ENCODE measurements around the gene ETV3.

ETV3 gene

DNA sequence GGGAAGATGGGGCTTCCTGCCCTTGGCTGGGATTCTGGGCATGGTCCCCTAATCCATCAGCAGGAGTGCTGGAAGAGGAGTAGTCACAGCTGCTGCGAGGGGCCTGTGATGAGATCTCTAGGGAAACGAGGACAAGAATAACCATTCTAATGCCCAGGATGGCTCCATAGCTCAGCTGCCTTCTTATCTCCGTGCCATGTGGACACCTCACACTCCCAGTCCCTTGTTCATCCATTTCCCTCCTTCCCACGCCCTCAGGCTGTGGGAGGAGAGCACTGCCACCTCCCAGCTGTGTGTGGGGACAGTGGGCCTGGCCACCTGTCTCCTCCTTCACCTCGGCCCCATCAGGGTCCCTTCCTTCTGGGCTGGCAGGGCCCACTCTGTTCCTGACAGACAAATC lies 16.1 kb upstream of the ETV3 start:
- peak overlapping the region; percentile 51 for H3K4me3 Mint-ChIP-seq
- no peaks in the 10 kb centered on the region for H3K36me3 Mint-ChIP-seq (ENCODE audit: low read depth)
- peaks cover 47% of the 10 kb centered on the region for H3K4me1 Mint-ChIP-seq (ENCODE audit: low read depth)
- DNase-seq (ENCODE audit: low spot score), result no peak
- no peaks in the 10 kb centered on the region for H3K9me3 Mint-ChIP-seq
- H3K27ac Mint-ChIP-seq, result peak overlapping the region; percentile 74
- peaks cover 22% of the 10 kb centered on the region for H3K27me3 Mint-ChIP-seq (ENCODE audit: low read depth)

DNA sequence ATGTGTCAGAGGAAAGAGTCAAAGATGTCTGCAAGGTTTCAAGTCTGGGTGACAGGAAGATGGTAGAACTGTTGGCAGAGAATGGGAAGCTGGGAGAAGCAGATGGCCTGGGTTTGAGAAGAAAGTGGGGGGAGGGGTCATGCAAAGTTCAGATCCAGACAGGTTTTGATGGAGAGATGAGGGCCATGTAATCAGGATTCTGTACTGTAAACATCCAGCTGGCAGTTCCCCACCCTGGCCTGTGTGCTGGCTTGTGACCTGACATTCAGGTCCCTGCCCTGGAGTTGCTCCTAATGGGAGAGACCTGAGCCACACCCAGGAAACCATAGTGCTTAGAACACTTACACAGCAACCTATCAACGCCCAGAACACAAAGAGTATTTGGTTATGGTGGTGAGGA lies 15.6 kb upstream of the ETV3 start:
- Mint-ChIP-seq H3K4me3 (peak overlapping the region; percentile 51), H3K36me3 (ENCODE audit: low read depth) (no peaks in the 10 kb centered on the region), H3K27ac (peak overlapping the region; percentile 74), H3K4me1 (ENCODE audit: low read depth) (peaks cover 52% of the 10 kb centered on the region), H3K27me3 (ENCODE audit: low read depth) (peaks cover 19% of the 10 kb centered on the region), H3K9me3 (no peaks in the 10 kb centered on the region)
- no peak for DNase-seq (ENCODE audit: low spot score)

DNA sequence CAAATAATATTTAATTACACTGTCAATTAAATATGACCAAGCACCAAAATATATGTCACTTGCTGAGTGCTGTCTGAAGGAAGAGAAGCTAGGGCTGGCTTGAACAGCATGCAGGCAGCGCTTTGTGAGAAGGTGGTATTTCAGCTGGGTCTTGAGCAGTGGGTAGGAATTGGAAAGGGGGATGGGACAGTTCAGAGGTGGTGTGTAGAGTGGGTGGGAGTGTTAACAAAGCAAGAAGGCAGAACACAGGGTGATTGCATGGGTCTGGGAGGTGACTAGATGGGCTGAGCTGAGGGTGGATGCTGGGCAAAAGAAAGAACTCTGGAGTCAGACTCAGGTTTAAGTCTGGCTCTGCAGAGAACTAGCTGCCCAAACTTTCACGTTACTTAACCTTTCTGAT lies 14.3 kb upstream of the ETV3 start:
- DNase-seq (ENCODE audit: low spot score), result no peak
- no peak overlapping the region for H3K27ac Mint-ChIP-seq
- H3K36me3 Mint-ChIP-seq (ENCODE audit: low read depth), result no peaks in the 10 kb centered on the region
- H3K4me1 Mint-ChIP-seq (ENCODE audit: low read depth), result peaks cover 62% of the 10 kb centered on the region
- no peak overlapping the region for H3K4me3 Mint-ChIP-seq
- H3K27me3 Mint-ChIP-seq (ENCODE audit: low read depth), result peaks cover 11% of the 10 kb centered on the region
- H3K9me3 Mint-ChIP-seq, result no peaks in the 10 kb centered on the region

DNA sequence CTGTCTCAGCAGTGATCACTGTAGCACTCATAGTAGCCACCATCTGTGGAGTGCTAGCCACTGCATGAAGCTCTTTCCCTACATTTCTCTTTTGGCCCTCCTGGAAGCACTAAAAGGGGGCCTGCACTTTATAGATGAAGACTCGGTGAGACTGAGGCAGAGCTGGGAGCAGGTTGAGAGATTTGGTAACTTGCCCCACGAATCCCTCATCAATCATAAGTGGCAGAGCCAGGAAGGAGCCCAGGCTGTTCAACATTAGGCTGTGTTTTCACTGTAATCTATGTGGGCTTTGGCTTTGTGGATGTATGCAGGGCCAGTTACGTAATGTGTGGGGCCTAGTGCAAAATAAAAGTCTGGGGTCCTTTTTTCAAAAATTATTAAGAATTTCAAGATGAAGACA lies 13.3 kb upstream of the ETV3 start:
- no peak for DNase-seq (ENCODE audit: low spot score)
- Mint-ChIP-seq H3K4me3 (peak overlapping the region; percentile 15), H3K27me3 (ENCODE audit: low read depth) (peaks cover 2% of the 10 kb centered on the region), H3K9me3 (no peaks in the 10 kb centered on the region), H3K36me3 (ENCODE audit: low read depth) (no peaks in the 10 kb centered on the region), H3K4me1 (ENCODE audit: low read depth) (peaks cover 66% of the 10 kb centered on the region), H3K27ac (peak overlapping the region; percentile 22)

DNA sequence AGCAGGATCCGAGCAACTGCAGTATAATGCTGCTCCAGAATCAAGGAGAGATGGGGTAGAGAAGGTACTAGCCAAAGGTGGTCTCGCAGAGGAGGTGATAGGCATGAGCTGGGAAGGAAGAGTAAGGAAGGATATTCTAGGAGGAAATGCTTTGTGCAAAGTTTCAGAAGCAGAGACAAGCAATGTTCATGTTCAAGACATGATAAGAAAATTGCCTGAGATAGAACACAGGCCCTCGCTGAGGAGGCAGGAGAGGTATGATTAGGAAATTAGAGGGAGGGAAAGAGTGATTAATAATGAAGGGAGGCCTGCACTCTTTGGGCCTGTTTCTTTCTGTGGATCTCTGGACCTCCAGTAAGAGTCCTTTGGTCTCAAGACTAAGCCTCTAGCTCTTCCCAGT lies 12.9 kb upstream of the ETV3 start:
- no peaks in the 10 kb centered on the region for H3K27me3 Mint-ChIP-seq (ENCODE audit: low read depth)
- H3K27ac Mint-ChIP-seq, result peak overlapping the region; percentile 67
- no peaks in the 10 kb centered on the region for H3K9me3 Mint-ChIP-seq
- peak overlapping the region; percentile 49 for H3K4me3 Mint-ChIP-seq
- H3K36me3 Mint-ChIP-seq (ENCODE audit: low read depth), result no peaks in the 10 kb centered on the region
- H3K4me1 Mint-ChIP-seq (ENCODE audit: low read depth), result peaks cover 65% of the 10 kb centered on the region
- no peak for DNase-seq (ENCODE audit: low spot score)

DNA sequence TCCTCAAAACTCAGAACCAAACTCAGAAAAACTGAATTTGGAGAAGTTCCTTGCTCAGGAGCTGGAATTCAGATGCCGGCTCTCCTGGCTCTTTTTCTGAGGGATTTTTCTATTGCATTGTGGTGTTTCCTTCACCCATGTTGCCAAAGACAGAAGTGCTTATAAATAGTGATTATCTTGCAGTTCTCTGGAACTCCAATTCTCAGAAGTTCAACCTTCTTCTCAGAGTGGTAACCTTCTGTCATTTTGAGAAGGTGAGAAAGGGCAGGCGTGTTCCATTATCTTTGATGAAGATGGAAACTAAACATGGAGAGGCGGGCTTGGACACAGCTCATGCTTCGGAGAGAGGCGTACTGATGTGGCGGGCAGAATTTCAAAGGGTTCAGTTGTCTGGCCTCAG lies 12.4 kb upstream of the ETV3 start:
- Mint-ChIP-seq H3K4me1 (ENCODE audit: low read depth) (peaks cover 63% of the 10 kb centered on the region), H3K36me3 (ENCODE audit: low read depth) (no peaks in the 10 kb centered on the region), H3K9me3 (no peaks in the 10 kb centered on the region), H3K27me3 (ENCODE audit: low read depth) (no peaks in the 10 kb centered on the region), H3K4me3 (peak overlapping the region; percentile 49), H3K27ac (peak overlapping the region; percentile 67)
- DNase-seq (ENCODE audit: low spot score), result no peak

DNA sequence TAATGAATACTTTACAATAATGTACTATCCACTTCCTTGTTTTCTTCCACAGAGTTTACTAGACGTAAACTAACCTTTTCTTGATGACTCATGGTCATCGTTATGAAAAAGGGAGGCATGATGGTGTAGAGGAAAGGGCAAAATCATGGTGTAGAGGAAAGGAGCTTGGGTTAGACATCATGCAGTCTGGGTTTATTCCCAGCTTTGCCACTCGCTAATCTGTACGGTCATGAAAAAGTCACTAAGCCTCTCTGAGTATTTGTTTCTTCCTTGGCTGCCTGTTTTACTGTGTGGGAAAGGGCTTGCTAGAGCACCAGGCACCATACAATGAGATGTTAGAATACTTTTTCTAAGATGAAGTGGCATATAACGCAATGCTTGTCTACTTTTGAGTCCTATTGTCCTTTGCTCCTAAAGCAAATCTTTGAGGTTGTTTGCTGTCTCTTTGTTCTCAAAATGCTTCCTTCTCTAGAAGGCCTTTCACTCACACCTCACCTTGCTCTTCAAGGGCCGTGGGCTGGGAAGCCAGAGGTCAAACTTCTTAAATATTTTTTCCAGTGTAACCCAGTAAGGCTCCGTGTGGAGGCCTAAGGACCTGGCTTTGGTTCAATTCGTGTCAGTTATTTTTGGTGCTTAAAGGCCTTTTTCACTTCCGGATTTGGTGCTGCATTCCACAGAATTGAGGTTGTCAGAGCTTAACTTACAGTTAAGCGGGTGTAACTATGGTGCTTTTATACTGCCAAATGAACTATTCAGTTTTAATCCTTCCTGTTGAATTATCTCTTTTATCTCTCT lies 9.9 kb upstream of the ETV3 start:
- Mint-ChIP-seq H3K36me3 (ENCODE audit: low read depth) (no peaks in the 10 kb centered on the region), H3K4me3 (no peak overlapping the region), H3K27ac (peak overlapping the region; percentile 52), H3K27me3 (ENCODE audit: low read depth) (no peaks in the 10 kb centered on the region), H3K9me3 (no peaks in the 10 kb centered on the region), H3K4me1 (ENCODE audit: low read depth) (peaks cover 46% of the 10 kb centered on the region)
- no peak for DNase-seq (ENCODE audit: low spot score)

DNA sequence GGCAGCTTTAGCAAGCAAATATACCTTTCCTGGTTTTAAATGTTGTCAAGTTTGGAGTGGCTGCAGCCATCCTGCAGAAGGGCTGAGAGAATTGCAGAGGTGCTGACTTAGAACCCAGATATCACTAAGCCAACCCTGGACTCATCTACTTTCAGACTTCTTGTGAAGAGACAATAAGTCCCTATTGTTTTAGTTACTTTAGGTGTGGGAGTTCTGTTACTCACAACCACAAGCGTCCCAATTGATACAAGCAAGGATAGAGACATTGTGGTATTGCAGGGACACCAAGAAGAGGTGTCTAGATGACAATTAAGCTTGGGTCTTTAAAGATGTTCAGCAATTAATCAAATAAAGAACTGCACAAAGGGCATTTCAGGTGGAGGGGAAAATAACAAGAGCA lies 8.8 kb upstream of the ETV3 start:
- Mint-ChIP-seq H3K9me3 (no peaks in the 10 kb centered on the region), H3K27me3 (ENCODE audit: low read depth) (no peaks in the 10 kb centered on the region), H3K27ac (no peak overlapping the region), H3K36me3 (ENCODE audit: low read depth) (no peaks in the 10 kb centered on the region), H3K4me1 (ENCODE audit: low read depth) (peaks cover 42% of the 10 kb centered on the region), H3K4me3 (no peak overlapping the region)
- no peak for DNase-seq (ENCODE audit: low spot score)

DNA sequence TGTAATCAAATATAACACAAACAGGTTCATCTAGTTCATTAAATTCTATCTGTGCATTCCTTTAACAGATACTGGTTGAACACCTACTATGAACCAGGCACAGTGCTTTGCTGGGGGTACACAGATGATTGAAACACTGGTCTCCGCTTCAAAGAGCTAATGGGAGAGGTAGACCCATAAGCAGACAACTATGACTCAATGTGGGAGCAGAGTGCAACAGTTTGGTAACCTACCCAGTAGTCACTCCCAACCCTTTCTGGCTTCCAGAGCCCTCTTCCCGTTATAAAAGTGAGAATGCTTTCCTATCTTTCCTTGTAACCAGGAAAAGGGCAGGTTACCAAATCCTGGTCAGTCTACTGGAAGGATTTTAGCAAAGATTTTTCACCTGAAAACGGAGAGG lies 8.0 kb upstream of the ETV3 start:
- H3K4me3 Mint-ChIP-seq, result no peak overlapping the region
- H3K36me3 Mint-ChIP-seq (ENCODE audit: low read depth), result no peaks in the 10 kb centered on the region
- H3K4me1 Mint-ChIP-seq (ENCODE audit: low read depth), result peaks cover 39% of the 10 kb centered on the region
- no peak for DNase-seq (ENCODE audit: low spot score)
- H3K27me3 Mint-ChIP-seq (ENCODE audit: low read depth), result no peaks in the 10 kb centered on the region
- no peaks in the 10 kb centered on the region for H3K9me3 Mint-ChIP-seq
- no peak overlapping the region for H3K27ac Mint-ChIP-seq

DNA sequence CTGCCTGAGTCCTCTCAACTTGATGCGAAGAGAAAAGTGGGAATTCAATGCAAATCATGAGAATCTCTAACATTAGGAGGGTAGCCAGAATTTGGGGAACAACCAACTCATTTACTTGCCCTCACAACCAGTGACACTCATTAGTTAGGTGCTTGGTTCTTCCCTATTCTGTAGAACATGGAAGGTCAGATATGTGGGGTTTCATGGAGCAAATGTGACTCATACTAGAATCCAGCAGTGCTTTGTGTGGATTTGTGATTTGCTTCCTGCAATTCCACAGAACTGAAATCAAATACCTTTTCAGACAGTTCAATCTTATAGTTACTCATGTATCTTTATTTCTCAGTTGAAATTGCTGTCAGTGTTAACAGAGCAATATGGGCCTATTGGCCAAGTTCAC lies 6.9 kb upstream of the ETV3 start:
- no peak for DNase-seq (ENCODE audit: low spot score)
- H3K4me3 Mint-ChIP-seq, result no peak overlapping the region
- no peaks in the 10 kb centered on the region for H3K27me3 Mint-ChIP-seq (ENCODE audit: low read depth)
- H3K36me3 Mint-ChIP-seq (ENCODE audit: low read depth), result no peaks in the 10 kb centered on the region
- H3K27ac Mint-ChIP-seq, result no peak overlapping the region
- no peaks in the 10 kb centered on the region for H3K9me3 Mint-ChIP-seq
- H3K4me1 Mint-ChIP-seq (ENCODE audit: low read depth), result peaks cover 39% of the 10 kb centered on the region

DNA sequence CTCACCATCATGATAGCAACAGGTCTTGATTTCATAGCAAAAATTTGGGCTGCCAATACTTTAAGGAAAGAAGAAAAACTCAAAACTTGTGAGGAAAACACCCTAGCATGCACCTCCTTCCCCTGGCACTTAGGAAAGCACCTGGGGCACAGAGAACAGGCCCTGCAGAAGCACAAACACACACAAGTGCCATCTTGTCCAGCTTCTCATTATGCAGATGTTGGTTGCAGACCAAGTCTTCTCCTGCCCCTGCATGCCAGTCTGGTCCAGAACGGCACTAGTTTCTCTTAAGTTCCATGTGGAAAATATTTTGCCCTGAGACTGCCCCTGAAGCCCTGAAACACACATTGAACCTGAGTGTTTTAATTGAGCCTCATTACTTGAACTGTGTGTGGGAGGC lies 6.3 kb upstream of the ETV3 start:
- peaks cover 41% of the 10 kb centered on the region for H3K4me1 Mint-ChIP-seq (ENCODE audit: low read depth)
- H3K4me3 Mint-ChIP-seq, result no peak overlapping the region

DNA sequence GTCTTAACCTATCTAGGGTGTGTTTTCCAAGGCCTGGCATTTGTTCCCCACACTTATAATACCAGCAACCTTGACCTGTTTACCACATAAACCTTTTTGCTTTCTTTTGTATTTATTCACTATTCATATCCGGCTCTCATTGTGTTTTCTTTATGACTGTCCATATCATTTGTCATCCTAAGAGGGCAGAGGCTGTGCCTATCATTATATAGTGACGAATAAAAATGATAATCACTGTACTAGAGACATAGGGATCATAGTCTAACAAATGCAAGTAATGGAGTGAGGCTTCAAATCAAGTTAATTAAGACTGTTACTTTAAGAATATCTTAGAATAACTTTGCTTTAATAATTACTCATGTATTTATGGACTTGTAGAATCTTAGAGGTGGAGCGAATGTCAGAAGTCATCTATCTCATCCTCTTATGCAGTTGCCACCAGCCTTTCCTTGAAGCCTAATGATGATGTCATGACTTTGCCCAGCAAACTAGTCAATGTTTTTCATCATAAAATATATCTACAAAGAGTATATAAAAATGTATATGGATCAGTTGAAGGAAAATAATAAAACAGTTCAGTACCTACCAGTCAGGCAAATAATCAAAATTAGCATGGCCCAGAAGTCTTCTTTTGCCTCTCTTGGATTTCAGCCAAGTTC lies 4.7 kb upstream of the ETV3 start:
- H3K36me3 Mint-ChIP-seq (ENCODE audit: low read depth), result no peaks in the 10 kb centered on the region
- H3K4me3 Mint-ChIP-seq, result no peak overlapping the region
- H3K27me3 Mint-ChIP-seq (ENCODE audit: low read depth), result no peaks in the 10 kb centered on the region
- H3K4me1 Mint-ChIP-seq (ENCODE audit: low read depth), result peaks cover 33% of the 10 kb centered on the region
- H3K27ac Mint-ChIP-seq, result no peak overlapping the region
- no peaks in the 10 kb centered on the region for H3K9me3 Mint-ChIP-seq
- DNase-seq (ENCODE audit: low spot score), result no peak

More for the DNA sequence above, 6.3 kb upstream of the ETV3 start:
- no peaks in the 10 kb centered on the region for H3K27me3 Mint-ChIP-seq (ENCODE audit: low read depth)
- no peaks in the 10 kb centered on the region for H3K9me3 Mint-ChIP-seq
- no peaks in the 10 kb centered on the region for H3K36me3 Mint-ChIP-seq (ENCODE audit: low read depth)
- DNase-seq (ENCODE audit: low spot score), result no peak
- no peak overlapping the region for H3K27ac Mint-ChIP-seq

DNA sequence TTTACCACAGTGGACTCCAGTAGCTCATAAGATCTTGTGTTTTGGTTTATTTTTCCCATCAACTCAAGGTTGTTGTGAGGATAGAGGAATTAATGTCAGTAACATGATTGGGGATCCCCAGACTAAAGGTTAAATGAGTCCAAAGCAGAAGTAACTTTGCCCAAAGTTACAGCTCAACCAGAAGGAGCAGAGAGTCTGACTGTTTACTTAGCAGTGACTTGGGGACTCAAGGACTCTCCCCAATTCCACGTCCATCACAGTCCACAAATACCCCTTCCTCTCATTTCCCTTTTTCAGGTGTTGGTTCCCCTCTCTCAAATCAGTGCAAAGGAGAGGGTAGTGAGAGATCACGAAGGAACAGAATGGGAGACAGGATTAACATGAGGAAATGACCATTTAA lies 4.0 kb upstream of the ETV3 start:
- no peak for DNase-seq (ENCODE audit: low spot score)
- H3K9me3 Mint-ChIP-seq, result no peaks in the 10 kb centered on the region
- peaks cover 5% of the 10 kb centered on the region for H3K36me3 Mint-ChIP-seq (ENCODE audit: low read depth)
- no peak overlapping the region for H3K27ac Mint-ChIP-seq
- no peak overlapping the region for H3K4me3 Mint-ChIP-seq
- no peaks in the 10 kb centered on the region for H3K27me3 Mint-ChIP-seq (ENCODE audit: low read depth)
- H3K4me1 Mint-ChIP-seq (ENCODE audit: low read depth), result peaks cover 31% of the 10 kb centered on the region

DNA sequence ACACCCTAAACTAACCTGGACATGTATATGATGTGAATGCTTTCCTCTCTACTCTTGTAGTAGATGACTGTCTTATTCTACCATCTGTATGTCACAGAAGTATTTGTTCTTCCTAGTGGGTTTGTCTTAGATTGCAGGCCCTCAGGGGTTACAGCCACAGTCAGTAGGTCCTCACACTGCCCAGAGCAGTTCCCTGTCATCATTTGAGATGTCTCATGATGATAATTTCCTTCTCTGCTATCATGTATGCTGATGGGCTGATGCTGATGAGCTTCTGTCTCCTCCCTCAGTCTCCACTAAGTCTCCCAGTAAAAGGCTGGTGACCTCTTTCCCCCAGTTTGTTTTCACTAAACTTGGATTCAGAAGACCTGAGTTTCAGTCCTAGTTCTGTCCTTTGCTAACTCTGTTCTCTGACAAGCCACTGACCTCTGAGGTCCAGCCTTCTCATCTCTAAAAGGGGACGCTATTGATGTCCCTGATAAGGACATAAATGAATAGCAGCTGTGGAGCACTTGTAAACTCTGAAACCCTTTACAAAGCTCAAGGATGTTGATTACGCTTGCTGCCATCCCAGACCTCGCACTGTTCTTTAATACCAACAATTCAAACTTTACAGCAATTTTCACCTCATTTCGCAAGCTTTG lies 3.1 kb upstream of the ETV3 start:
- DNase-seq (ENCODE audit: low spot score), result no peak
- Mint-ChIP-seq H3K4me3 (no peak overlapping the region), H3K36me3 (ENCODE audit: low read depth) (peaks cover 7% of the 10 kb centered on the region), H3K27me3 (ENCODE audit: low read depth) (no peaks in the 10 kb centered on the region), H3K27ac (no peak overlapping the region), H3K9me3 (no peaks in the 10 kb centered on the region), H3K4me1 (ENCODE audit: low read depth) (peaks cover 34% of the 10 kb centered on the region)
